ENCODE measurements around the gene TMBIM6. TPM values are rescaled to one million over a fixed set of nuclear protein-coding genes. Genes with fewer than 3 reads are reported as not detected.

The TMBIM6 gene
- total RNA-seq, 3 donors from 2014 or later = 364 to 620 (median 409) TPM

DNA sequence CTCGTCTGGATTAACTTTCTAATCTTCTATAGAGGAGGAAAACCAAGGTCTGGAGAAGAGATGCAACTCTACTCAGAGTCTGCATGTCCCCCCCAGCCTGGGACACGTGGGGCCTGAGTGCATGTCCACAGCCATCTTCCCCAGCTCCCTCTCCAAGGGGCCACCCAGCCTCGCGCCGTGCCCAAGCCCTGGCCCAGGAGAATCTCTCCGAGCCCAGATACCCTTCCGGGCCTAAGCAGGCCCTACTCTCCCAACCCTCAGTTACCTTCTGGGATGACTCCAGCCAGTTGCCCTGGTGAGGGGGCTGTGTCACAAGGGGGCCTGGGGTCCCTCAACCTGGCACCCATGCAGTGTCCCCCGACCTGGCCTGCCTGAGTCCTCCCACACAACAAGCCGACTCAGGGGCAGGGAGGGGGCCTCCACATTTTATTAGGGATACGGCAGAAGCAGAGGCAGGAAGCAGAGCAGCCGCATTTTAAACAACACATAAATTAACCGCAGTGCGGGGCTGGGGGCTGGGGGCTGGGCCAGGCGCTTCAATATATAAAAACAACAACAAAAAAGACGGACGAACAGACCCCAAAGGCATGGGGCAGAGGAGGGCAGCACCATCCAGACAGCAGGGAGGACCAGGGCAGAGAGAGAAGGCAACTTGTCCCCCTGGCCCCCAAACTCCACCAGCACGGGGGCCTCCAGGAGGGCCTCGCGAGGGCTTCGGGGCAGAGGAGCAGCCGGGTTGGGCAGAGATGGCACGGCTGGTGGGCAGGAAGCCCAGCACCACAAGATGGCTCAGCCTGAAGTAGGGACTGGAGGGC is 49.6 kb downstream of the TMBIM6 start:
- Histone ChIP-seq H3K9me3 (no peaks in the 10 kb centered on the region), H3K4me1 (no peaks in the 10 kb centered on the region), H3K27ac (no peak overlapping the region), H3K4me3 (no peak overlapping the region), H3K36me3 (no peaks in the 10 kb centered on the region), H3K27me3 (no peaks in the 10 kb centered on the region)
- TF ChIP-seq POLR2AphosphoS5 (IDR thresholded peaks at IDR 0.05) = no peak
- TF ChIP-seq, protein P1, sequence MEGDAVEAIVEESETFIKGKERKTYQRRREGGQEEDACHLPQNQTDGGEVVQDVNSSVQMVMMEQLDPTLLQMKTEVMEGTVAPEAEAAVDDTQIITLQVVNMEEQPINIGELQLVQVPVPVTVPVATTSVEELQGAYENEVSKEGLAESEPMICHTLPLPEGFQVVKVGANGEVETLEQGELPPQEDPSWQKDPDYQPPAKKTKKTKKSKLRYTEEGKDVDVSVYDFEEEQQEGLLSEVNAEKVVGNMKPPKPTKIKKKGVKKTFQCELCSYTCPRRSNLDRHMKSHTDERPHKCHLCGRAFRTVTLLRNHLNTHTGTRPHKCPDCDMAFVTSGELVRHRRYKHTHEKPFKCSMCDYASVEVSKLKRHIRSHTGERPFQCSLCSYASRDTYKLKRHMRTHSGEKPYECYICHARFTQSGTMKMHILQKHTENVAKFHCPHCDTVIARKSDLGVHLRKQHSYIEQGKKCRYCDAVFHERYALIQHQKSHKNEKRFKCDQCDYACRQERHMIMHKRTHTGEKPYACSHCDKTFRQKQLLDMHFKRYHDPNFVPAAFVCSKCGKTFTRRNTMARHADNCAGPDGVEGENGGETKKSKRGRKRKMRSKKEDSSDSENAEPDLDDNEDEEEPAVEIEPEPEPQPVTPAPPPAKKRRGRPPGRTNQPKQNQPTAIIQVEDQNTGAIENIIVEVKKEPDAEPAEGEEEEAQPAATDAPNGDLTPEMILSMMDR (IDR thresholded peaks at IDR 0.05) = no peak
- no peak for TF ChIP-seq POLR2A (IDR thresholded peaks at IDR 0.05)
- no peak for DNase-seq (ENCODE audit: low spot score in 2 of 2)
- intact Hi-C loops (cut with DNase I; ENCODE audit: low total_unique reads) = no loop called here

DNA sequence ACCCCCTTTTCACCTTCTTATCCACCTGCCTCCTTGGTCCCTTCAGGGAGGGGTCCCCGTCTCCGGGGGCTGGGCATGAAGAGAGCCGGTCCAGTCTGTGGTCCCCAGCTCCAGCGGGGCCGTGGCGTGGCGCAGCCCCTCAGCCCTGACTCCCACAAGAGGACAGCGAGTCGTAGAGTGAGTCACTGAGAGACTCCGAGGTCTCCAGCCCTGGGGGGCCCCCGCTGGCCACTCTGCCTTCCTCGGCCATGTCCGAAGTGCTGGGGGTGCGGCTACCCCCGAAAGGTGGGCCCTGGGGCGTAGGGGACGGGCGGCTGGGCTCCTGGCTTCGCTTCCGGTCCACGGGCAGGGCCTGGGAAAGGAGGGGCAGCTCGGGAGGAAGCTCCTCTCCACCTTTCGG is 50.3 kb downstream of the TMBIM6 start:
- TF ChIP-seq, protein P1 (IDR thresholded peaks at IDR 0.05) = no peak
- no peak for TF ChIP-seq POLR2AphosphoS5 (IDR thresholded peaks at IDR 0.05)
- TF ChIP-seq POLR2A (IDR thresholded peaks at IDR 0.05) = no peak
- H3K9me3 ChIP-seq = no peaks in the 10 kb centered on the region
- DNase-seq (ENCODE audit: low spot score in 2 of 2) = no peak
- intact Hi-C loops (cut with DNase I; ENCODE audit: low total_unique reads) = no loop called here
- peaks cover 2% of the 10 kb centered on the region for H3K36me3 ChIP-seq
- H3K27me3 ChIP-seq = no peaks in the 10 kb centered on the region
- no peak overlapping the region for H3K4me3 ChIP-seq
- H3K27ac ChIP-seq = no peak overlapping the region
- H3K4me1 ChIP-seq = no peaks in the 10 kb centered on the region

DNA sequence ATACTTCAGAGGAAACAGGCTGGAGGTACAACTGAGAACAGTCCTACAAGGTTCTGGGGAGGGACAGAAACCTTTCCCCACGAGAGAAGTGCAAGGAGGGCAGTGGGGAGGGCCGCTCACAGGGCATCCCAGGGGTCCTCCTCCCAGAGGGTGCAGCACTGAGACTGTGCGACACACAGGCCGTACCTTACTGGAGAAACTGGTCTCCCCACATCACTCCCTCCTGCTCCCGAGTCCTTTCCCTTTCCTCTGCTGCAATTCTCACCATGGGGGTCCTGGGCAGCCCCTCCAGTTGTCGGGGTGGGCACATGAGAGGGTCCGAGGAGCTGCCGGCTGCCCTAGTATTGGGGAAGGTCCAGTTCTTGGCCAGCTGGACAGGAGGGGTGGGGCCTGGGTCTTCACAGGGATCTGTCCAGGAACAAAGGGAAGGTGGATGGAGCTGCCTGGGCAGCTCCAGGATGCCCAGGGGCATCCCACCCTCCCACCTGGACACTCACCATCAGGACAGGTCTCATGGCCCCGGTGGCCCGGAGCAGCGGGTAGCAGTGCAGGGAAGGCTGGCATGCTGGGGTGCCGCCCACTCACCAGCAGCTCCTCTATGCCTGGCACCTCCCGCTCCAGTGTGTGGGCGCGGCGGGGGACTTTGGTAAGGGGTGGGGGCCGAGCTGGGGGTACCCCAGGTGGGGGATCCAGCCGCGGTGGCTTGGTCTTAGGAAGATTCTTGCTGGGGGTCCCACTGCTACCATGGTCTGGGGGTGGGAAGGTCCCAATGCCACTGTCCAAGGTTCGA is 51.0 kb downstream of the TMBIM6 start:
- DNase-seq (ENCODE audit: low spot score in 2 of 2) = no peak
- intact Hi-C loops (cut with DNase I; ENCODE audit: low total_unique reads) = no loop called here
- Histone ChIP-seq H3K27me3 (no peaks in the 10 kb centered on the region), H3K4me1 (no peaks in the 10 kb centered on the region), H3K36me3 (peaks cover 5% of the 10 kb centered on the region), H3K9me3 (no peaks in the 10 kb centered on the region), H3K4me3 (no peak overlapping the region), H3K27ac (no peak overlapping the region)
- no peak for TF ChIP-seq POLR2A (IDR thresholded peaks at IDR 0.05)
- TF ChIP-seq, protein P1 (IDR thresholded peaks at IDR 0.05) = no peak
- TF ChIP-seq POLR2AphosphoS5 (IDR thresholded peaks at IDR 0.05) = no peak

DNA sequence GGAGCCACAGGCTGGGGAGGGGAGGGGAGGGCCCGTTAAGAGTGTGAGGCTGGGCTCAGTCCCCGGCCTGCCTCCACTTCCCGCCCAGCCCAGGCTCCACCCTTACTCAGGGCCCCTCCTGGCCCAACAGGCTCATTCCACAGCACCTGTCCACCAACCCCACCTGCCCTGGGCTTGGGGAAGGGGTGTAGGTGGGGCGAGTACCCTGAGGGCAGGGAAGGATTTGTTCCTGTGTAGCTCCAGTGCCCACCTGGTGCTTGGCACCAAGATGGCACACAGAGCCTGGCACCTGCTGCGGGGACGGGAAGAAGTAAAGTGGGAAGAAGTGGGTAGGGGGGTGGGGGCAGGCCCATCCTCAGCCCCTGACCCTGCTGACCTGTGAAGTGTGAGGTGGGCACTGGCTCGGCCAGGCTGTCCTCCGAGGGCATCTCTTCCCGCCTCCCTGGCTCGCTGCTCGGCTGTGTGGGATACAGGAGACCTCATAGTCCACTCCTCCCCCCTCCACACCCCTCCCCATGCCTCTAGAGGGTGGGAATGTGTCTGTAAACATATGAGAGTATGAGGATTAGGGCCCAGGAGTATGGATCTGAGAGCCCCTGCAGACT is 51.7 kb downstream of the TMBIM6 start:
- Histone ChIP-seq H3K36me3 (peaks cover 5% of the 10 kb centered on the region), H3K27me3 (no peaks in the 10 kb centered on the region), H3K9me3 (no peaks in the 10 kb centered on the region), H3K4me1 (no peaks in the 10 kb centered on the region), H3K4me3 (no peak overlapping the region), H3K27ac (no peak overlapping the region)
- intact Hi-C loops (cut with DNase I; ENCODE audit: low total_unique reads) = no loop called here
- no peak for TF ChIP-seq POLR2AphosphoS5 (IDR thresholded peaks at IDR 0.05)
- TF ChIP-seq, protein P1 (IDR thresholded peaks at IDR 0.05) = no peak
- no peak for TF ChIP-seq POLR2A (IDR thresholded peaks at IDR 0.05)
- no peak for DNase-seq (ENCODE audit: low spot score in 2 of 2)
